Dermis blood vessel endothelial cell (primary cell): Measurements from ENCODE around the gene TRPM3. TPM values are rescaled to one million over a fixed set of nuclear protein-coding genes. Genes with fewer than 3 reads are reported as not detected.
A peak's percentile ranks its signal among the peaks of the same experiment; 100 is the strongest.

Experiments
- DNase-seq: peaks from one replicate; pipeline ENCODE4 v3.0.0; 2010
- total RNA-seq: library from RNA; depleted of rRNA; stranded (reverse); fragments of >200 nt; gene quantifications from 2 replicates; pipeline ENCODE4 v1.2.3, GENCODE V29; 2014

The TRPM3 gene
- total RNA-seq, 1 donor from 2014 or later = 1.4 TPM

GRCh38 chr9:70641631-70642030 is 479.8 kb downstream of the TRPM3 start:
- DNase-seq = peak; percentile 21

- no peak for DNase-seq
These were observed 480.4 kb downstream of the TRPM3 start for GRCh38 chr9:70641031-70641430.

GRCh38 chr9:70639853-70640814 is 481.3 kb downstream of the TRPM3 start:
- DNase-seq = peak; percentile 74

GRCh38 chr9:70635790-70636189 is 485.6 kb downstream of the TRPM3 start:
- no peak for DNase-seq

- no peak for DNase-seq
These were observed 486.7 kb downstream of the TRPM3 start for GRCh38 chr9:70634696-70635095.

- no peak for DNase-seq
These were observed 490.4 kb downstream of the TRPM3 start for GRCh38 chr9:70630971-70631370.

GRCh38 chr9:70629080-70629685 is 492.2 kb downstream of the TRPM3 start:
- DNase-seq = peak; percentile 8

GRCh38 chr9:70625078-70625477 is 496.3 kb downstream of the TRPM3 start:
- no peak for DNase-seq

- no peak for DNase-seq
These were observed 502.6 kb downstream of the TRPM3 start for GRCh38 chr9:70618784-70619183.

- DNase-seq = no peak
These were observed 504.2 kb downstream of the TRPM3 start for GRCh38 chr9:70617033-70617828.

GRCh38 chr9:70616228-70616990 is 505.0 kb downstream of the TRPM3 start:
- DNase-seq = no peak

- DNase-seq = no peak
These were observed 505.8 kb downstream of the TRPM3 start for GRCh38 chr9:70615464-70616138.

- no peak for DNase-seq
These were observed 506.5 kb downstream of the TRPM3 start for GRCh38 chr9:70614786-70615463.

- no peak for DNase-seq
These were observed 508.2 kb downstream of the TRPM3 start for GRCh38 chr9:70613024-70613768.

- no peak for DNase-seq
These were observed 511.2 kb downstream of the TRPM3 start for GRCh38 chr9:70610287-70610644.

GRCh38 chr9:70609542-70610286 is 511.7 kb downstream of the TRPM3 start:
- DNase-seq = peak; percentile 58

- DNase-seq = no peak
These were observed 512.4 kb downstream of the TRPM3 start for GRCh38 chr9:70609011-70609410.

GRCh38 chr9:70607926-70608325 is 513.5 kb downstream of the TRPM3 start:
- no peak for DNase-seq

- DNase-seq = no peak
These were observed 514.1 kb downstream of the TRPM3 start for GRCh38 chr9:70607329-70607728.

GRCh38 chr9:70603020-70603411 is 518.4 kb downstream of the TRPM3 start:
- DNase-seq = no peak
